Airway epithelial cell (primary cell): Measurements from ENCODE around the gene HECTD3. TPM values are rescaled to one million over a fixed set of nuclear protein-coding genes. Genes with fewer than 3 reads are reported as not detected.

Experiments used
- total RNA-seq: library from RNA; depleted of rRNA; stranded (reverse); fragments of >200 nt; gene quantifications from 2 replicates; pipeline ENCODE4 v1.2.3, GENCODE V29; 2015

Gene HECTD3
- total RNA-seq, result 22.2 and 22.4 TPM in 2 replicates

GRCh38 chr1:45010855-45011811, at the start of gene HECTD3:
HECTD3 (minus strand) TSS chr1:45011324; CDS start chr1:45011257, 67 bp downstream.

GRCh38 chr1:45011837-45012638, 914 bp upstream of the HECTD3 start, which contains the start of gene UROD:
UROD (plus strand) TSS chr1:45012254; CDS start chr1:45012266, 12 bp downstream.

Other genes starting within 250 kb of the HECTD3 start
- gene RPS8, start 235.8 kb downstream of the HECTD3 start, total RNA-seq, result 2,641 and 2,737 TPM in 2 replicates
- 0.05 and 0.07 TPM in 2 replicates for gene BEST4, start 223.2 kb downstream of the HECTD3 start, total RNA-seq
- gene PLK3, start 210.9 kb downstream of the HECTD3 start, total RNA-seq, result 35.7 and 40.8 TPM in 2 replicates
- gene DYNLT4, start 204.0 kb downstream of the HECTD3 start, total RNA-seq, result not detected in 2 replicates
- gene BTBD19, start 202.8 kb downstream of the HECTD3 start, total RNA-seq, result 0.84 and 1.2 TPM in 2 replicates
- not detected in 2 replicates for gene PTCH2, start 168.1 kb downstream of the HECTD3 start, total RNA-seq
- 29.9 and 38.3 TPM in 2 replicates for gene EIF2B3, start 24.7 kb downstream of the HECTD3 start, total RNA-seq
- 85.9 and 92.1 TPM in 2 replicates for gene UROD, start 930 bp upstream of the HECTD3 start, total RNA-seq
- 0.05 and 0.07 TPM in 2 replicates for gene ZSWIM5, start 195.3 kb upstream of the HECTD3 start, total RNA-seq